Left hindlimb (tissue), 1 donor: ENCODE measurements around the gene FAT2.

Source experiments
- DNase-seq: peaks from one replicate; pipeline ENCODE4 v3.0.0-alpha.2; 2018

The FAT2 gene

DNA sequence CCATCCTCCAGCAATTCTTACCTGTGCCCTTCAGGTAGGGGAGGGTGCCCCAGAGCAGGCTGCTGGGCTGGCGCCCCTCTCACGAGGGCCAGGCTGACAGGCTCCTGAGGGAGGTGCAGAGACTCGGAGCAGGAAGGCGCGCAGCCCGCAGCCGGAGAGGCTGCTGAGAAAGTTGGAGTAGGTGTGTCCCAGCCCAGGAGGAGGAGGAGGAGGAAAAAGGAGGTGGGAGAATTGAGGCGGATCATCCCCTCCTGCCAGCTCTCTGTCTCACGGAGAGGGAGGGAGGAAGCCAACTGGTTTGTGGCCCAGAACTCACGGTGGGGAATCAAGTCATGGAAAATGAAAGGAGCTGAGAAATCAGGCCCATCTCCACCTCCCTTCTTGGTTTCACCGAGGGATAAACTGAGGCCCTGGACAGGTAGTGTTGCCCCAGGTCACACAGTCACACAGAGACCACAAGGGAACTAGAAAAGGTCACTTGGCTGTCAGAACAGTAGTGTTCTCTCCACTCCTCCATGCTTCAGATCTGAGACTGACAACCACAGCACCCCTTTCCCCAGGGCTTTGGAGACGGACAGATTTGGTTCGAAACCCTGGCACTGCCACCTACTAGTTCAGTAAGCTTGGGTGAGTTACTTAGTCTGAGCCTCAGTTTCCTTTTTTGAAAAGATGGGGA lies at the start of gene FAT2:
Gene FAT2 (minus strand): TSS at position 188 of the 676 bp plus-strand sequence. CDS start 22,400 bp downstream, outside the sequence.
- DNase-seq: no peak

DNA sequence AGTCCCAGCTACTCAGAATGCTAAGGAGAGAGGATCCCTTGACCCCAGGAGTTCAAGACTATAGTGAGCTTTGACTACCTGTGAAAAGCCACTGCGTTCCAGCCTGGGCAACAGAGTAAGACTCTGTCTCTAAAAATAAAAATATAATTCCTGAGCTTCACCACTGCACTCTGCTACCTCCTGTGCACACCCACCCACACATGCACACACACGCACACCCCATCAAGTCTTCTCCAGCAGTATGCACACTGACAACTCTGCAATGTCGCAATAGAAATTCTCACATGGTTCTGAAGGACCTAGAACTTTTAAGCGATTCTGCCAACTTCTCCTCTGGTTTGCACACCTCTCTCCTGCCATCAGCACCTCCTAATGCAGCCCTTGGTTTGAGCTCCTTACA lies 47.5 kb upstream of the FAT2 start:
- DNase-seq: no peak

DNA sequence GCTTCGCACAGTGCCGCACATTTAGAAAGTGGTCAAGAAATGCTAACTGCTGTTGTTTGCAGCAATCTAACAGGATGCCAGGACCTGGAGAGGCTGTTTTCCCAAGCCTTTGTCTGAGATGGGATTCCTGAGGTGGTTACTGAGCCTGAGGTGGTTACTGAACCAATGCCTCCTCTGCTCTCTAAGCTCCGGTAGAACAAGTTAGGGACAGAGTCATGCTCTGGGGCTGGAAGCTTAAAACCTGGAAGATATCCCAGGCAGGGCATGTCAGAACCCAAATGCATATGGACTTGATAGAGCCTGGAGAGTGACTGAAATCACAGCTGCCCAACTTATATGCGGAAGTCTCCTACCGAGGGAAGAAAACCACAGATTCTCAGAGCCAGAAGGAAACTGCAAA lies 46.5 kb upstream of the FAT2 start:
- DNase-seq: no peak

- DNase-seq: no peak
Observed at GRCh38 chr5:151633892-151634291, 42.8 kb upstream of the FAT2 start.

DNA sequence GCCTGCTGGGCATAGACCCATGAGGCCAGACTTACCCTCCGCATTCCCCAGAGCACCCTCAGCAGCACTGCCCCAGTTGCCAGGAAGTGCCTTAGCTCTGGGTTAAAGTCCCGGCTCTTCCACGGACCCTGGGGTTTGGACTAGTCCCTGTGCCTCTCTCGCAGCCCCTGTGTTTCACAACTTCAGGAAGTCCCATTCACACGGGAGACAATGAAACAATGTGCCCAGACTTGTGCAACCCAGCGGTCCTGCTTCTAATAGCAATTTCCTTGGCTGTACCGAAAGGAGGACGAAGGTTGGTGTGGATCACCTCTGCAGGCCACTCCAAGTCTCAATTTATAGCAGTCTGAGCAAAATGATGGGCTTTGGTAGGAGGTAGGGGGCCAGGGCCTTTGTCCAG lies 41.8 kb upstream of the FAT2 start:
- DNase-seq: no peak

DNA sequence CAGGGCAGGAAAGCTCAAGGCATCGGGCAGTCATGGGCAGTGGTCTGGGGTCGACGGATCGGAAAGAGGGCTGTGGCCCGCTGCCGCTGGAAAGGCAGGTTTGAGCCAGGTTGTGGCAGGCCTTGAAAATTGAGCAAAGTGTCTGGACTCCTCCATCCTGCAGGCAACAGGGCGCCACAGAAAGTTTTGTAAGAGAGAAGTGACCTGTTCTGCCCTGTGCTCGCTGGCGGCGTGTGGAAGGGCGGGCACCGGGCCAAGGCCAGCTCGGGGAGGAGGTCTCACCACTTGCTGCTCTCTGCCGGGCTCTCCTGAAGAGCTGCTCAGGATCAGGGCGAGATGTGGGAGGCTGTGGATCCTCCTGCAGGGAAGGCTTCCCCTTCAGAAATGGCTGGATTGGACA lies 41.4 kb upstream of the FAT2 start:
- DNase-seq: no peak

- no peak for DNase-seq
Observed at GRCh38 chr5:151631941-151632340, 40.8 kb upstream of the FAT2 start.

- no peak for DNase-seq
Observed at GRCh38 chr5:151630088-151630487, 39.0 kb upstream of the FAT2 start.

DNA sequence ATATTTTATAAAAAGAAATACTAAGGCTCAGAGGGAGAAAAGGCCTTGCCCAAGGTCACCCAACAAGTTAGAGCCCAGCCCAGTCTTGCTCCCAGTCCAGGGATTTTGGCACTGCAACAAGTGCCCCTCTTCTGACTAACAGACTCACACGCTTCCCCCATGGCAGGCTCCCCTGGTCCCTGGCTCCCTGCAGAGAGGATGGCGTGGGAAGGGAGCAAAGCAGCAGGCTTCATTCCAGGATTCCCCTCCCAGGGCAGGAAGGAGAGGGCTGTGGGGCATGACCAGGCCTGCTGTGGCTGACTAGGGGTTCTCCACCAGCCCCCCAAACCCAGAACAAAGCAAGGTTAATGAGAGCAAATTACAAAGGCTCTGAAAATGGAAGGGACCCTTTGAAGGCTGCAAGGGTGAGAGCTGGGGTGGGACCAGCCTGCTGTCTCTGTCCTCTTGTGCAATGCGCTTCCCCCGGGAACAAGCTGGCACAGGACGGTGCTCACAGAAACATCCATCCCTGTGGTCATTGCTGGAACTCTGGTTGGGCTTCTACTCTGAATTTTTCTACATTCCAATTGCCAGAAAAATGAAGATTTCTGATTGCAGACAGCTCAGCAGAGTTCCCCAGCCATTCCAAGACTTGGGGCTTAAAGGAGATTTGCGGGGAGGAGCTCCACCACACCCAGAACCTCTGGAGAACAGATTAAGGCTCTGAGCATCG lies 37.1 kb upstream of the FAT2 start:
- DNase-seq: no peak

DNA sequence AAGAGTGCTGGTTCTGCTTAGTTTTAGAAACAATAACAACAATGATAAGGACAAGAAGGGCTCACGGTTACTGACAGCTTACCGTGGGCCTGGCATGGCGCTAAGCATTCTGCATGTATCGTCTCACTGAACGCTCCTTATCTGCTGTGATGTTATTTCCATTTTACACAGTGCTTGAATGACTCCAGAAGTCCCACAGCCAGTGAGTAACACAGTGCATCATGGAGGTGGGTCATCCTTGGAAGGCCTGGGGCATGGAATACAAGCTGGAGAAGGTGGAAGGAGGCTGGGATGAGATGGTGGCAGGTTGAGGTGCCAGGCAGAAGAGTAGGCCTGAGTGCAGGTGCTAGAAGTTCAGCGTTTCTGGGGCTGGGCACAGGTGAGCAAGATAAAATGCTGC lies 36.5 kb upstream of the FAT2 start:
- no peak for DNase-seq

- DNase-seq: no peak
Observed at GRCh38 chr5:151625285-151625684, 34.2 kb upstream of the FAT2 start.

DNA sequence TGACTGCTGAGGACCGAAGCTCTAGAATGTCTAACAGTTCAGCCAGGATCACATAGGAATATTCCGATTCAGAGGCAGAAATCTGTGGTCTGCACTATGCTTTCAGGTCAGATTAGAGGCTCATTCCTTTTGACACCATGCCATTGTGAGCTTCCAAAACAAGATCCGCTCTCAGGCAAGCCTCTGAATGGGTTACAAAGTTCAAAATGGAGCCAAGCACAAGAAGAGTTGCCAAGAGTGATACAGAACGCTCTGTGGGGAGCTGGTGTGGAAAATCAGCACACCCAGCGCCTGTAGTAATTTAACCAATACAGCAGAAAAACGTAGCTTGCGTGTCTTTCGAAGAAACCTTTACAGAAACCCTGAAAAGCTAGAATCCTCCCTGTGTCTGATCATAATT lies 33.3 kb upstream of the FAT2 start:
- DNase-seq: no peak

- no peak for DNase-seq
Observed at GRCh38 chr5:151622367-151623088, 31.4 kb upstream of the FAT2 start.

GRCh38 chr5:151620461-151620840 lies 29.3 kb upstream of the FAT2 start:
- DNase-seq: no peak

- peak; percentile 46 for DNase-seq
Observed at GRCh38 chr5:151619812-151620460, 28.8 kb upstream of the FAT2 start.

GRCh38 chr5:151618907-151619306 lies 27.8 kb upstream of the FAT2 start:
- no peak for DNase-seq

DNA sequence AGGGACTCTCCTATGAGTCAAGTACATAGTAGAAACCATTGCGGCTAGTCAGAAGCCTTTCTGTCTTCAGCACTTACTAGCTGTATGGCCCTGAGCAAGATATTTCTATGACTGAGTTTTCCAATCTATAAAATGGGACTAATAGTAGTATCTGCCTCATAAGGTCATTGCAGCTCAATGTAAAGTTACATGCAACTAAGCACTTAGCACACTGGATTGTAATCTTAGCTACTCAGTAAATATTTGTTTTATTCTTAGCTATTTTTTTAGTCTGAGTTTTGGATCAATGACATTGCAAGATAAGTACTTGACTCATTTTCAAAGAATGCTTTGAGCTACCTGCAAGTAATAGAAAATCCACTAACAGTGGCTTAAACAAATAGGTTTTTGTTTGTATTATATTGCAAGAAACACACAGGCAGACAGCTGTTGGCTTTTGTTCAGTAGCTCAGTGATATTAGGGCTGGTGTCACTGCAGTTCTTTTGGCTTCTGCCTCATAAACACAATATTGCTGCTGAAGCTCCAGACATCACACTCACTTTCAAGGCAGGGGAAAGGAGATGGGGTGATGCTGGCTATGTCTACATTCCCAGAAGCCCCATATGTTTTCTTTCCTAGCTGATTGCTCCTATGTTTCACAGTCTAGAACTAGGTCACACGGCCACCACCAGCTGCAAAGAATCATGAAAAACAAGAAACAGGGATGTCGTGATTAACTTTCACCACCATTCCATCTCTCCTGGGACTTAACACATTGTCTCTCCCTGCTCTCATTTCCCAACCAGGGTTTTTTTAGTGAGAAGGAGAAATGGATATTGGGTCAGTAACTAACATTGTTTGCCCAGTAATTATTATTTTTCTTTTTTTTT lies 26.9 kb upstream of the FAT2 start:
- no peak for DNase-seq

DNA sequence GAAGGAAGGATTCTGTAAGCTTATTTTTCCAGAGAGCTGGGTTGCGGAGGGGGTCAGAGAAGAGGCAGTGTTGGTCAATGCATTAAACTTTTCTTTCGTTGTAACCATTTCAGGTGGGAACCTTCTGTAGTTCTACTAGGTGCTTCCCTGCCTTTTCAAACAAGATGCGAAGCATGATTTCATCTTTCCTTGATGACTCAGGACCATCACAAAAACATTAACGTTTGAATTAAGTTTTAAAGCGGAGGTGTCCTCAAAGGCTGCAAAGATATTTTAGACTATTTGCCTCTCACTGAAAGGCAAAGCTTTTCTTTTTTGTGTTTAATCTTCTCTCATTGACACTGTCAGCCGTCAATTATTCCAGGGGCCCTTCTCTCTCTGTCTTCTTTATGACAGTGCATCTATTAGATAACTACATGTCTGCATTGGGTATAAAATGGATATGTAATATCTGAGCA lies 26.3 kb upstream of the FAT2 start:
- DNase-seq: no peak

GRCh38 chr5:151615431-151615830 lies 24.3 kb upstream of the FAT2 start:
- no peak for DNase-seq

DNA sequence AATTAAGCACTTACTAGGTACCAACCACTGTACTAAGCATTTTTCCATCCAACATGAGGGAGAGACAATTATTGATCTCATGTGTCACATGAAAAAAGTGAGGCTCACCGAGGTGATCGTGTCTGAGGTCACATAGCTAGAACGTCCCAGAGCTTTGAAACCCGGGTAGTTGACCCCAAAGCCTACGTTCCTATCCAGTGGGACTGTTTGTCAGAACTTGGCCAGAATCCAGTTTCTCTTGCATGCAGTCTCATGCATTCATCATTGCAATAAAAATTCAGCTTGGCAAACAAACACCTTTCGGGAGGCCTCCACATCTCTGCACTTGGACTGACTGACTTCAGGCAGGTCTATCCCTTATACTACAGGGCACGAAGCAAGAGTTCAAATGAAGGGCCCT lies 23.4 kb upstream of the FAT2 start:
- DNase-seq: no peak

- no peak for DNase-seq
Observed at GRCh38 chr5:151612689-151613427, 21.7 kb upstream of the FAT2 start.
